ENCODE measurements around the gene PRKCA. TPM values are rescaled to one million over a fixed set of nuclear protein-coding genes. Genes with fewer than 3 reads are reported as not detected.

Gene PRKCA
- total and polyA plus RNA-seq, 2 donors from 2014 or later, result 8.0 to 50.8 TPM

DNA sequence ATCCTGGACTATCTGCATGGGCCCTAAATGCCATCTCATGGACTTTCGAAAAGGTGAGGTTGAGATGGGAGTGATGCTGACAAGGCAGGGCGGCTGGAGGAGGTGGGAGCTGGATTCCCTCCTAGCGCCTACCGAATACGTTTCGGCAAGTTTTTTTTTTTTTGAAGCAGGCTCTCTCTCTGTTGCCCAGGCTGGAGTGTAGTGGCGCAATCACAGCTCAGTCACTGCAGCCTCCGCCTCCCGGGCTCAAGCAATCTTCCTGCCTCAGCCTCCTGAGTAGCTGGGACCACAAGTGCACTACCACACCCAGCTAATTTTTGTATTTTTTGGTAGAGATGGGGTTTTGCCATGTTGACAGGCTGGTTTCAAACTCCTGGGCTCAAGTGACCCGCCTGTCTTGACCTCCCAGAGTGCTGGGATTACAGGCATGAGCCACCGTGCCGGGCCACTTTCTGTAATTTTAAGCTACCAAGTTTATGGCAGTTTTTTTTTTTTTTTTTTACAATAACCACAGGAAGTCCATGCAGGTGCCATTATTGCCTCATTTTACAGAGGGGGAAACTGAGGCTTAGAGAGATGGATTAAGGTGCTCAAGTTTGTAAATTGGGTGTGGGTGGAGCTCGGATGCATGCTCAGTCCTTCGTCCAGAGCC is 246.4 kb downstream of the PRKCA start:
- DNase-seq (no peak), FAIRE-seq (no peak)
- TF ChIP-seq, protein P1, sequence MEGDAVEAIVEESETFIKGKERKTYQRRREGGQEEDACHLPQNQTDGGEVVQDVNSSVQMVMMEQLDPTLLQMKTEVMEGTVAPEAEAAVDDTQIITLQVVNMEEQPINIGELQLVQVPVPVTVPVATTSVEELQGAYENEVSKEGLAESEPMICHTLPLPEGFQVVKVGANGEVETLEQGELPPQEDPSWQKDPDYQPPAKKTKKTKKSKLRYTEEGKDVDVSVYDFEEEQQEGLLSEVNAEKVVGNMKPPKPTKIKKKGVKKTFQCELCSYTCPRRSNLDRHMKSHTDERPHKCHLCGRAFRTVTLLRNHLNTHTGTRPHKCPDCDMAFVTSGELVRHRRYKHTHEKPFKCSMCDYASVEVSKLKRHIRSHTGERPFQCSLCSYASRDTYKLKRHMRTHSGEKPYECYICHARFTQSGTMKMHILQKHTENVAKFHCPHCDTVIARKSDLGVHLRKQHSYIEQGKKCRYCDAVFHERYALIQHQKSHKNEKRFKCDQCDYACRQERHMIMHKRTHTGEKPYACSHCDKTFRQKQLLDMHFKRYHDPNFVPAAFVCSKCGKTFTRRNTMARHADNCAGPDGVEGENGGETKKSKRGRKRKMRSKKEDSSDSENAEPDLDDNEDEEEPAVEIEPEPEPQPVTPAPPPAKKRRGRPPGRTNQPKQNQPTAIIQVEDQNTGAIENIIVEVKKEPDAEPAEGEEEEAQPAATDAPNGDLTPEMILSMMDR (IDR thresholded peaks at IDR 0.05; ENCODE audit: borderline replicate concordance, extremely low read depth, insufficient read depth), result no peak
- H3K9ac ChIP-seq (ENCODE audit: low read length in 3 of 3), result no peak overlapping the region
- intact Hi-C loops (cut with DNase I), result no loop called here
- no peak overlapping the region for H3K4me3 ChIP-seq (ENCODE audit: low read length in 3 of 3)
- H3K27ac ChIP-seq (ENCODE audit: low read depth in 2 of 2, low read length in 2 of 2), result peak overlapping the region in 1 of 2 donors; percentile 47
- H3K4me1 ChIP-seq (ENCODE audit: control insufficient read depth in 2 of 3, insufficient read depth in 2 of 3, low read depth in 1 of 3, low read length in 3 of 3), result peaks cover 0 to 21% (median 13%) of the 10 kb centered on the region in 3 donors
- peaks cover 0 to 1% (median 0%) of the 10 kb centered on the region in 3 donors for H3K9me3 ChIP-seq (ENCODE audit: control insufficient read depth in 2 of 3, insufficient read depth in 1 of 3, low read length in 3 of 3)
- H3K27me3 ChIP-seq (ENCODE audit: control insufficient read depth, insufficient read depth, low read length), result no peaks in the 10 kb centered on the region
- no peaks in the 10 kb centered on the region for H3K36me3 ChIP-seq (ENCODE audit: control insufficient read depth in 2 of 3, insufficient read depth in 3 of 3, low read length in 3 of 3)

DNA sequence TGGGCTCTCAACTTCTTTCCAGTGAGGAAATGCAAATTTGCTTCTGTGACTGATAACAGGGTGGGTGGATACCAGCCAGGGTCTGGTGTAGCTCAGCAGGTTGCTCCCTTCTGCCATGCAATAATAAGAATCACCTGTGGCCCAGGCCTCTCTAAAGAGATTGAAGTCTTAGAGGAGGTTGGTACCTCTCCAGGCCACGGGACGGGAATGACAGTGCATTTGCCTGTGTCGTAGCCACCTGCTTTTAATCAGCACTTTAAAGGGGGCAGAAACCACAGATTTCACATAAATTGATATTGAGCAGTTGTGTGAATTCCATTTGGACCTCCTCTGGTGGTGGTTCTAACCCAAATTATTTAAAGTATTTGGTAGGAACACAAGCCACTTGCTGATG is 246.9 kb downstream of the PRKCA start:
- Histone ChIP-seq H3K9me3 (ENCODE audit: control insufficient read depth in 2 of 3, insufficient read depth in 1 of 3, low read length in 3 of 3) (peaks cover 0 to 1% (median 0%) of the 10 kb centered on the region in 3 donors), H3K4me1 (ENCODE audit: control insufficient read depth in 2 of 3, insufficient read depth in 2 of 3, low read depth in 1 of 3, low read length in 3 of 3) (peaks cover 0 to 21% (median 13%) of the 10 kb centered on the region in 3 donors), H3K4me3 (ENCODE audit: low read length in 3 of 3) (no peak overlapping the region), H3K36me3 (ENCODE audit: control insufficient read depth in 2 of 3, insufficient read depth in 3 of 3, low read length in 3 of 3) (no peaks in the 10 kb centered on the region), H3K27ac (ENCODE audit: low read depth in 2 of 2, low read length in 2 of 2) (peak overlapping the region in 1 of 2 donors; percentile 47), H3K27me3 (ENCODE audit: control insufficient read depth, insufficient read depth, low read length) (no peaks in the 10 kb centered on the region), H3K9ac (ENCODE audit: low read length in 3 of 3) (no peak overlapping the region)
- DNase-seq (no peak), FAIRE-seq (no peak)
- intact Hi-C loops (cut with DNase I), result no loop called here
- TF ChIP-seq, protein P1 (IDR thresholded peaks at IDR 0.05; ENCODE audit: borderline replicate concordance, extremely low read depth, insufficient read depth), result no peak

DNA sequence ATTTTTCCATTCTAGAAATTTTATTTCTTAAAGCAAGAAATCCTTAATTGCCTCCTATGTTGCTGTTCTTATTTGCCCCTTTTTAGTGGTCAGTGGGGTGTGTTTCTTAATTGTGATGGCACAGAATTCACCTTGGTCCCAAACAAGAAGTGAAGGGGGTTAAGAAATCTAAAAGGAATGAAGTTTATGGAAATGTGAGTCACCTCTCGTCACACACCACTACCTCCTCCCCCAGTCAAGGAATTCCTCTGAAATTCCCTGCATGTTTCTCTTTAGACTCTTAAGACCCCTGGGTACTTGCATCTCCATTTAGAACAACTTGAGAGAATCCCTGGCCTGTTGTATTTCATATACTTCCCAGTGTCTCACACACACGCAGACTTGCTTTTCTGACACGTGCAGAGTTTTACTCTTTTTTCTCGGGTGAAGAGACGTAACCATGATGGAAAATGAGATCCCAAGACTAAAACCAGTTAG is 247.4 kb downstream of the PRKCA start:
- H3K9ac ChIP-seq (ENCODE audit: low read length in 3 of 3), result no peak overlapping the region
- no peaks in the 10 kb centered on the region for H3K36me3 ChIP-seq (ENCODE audit: control insufficient read depth in 2 of 3, insufficient read depth in 3 of 3, low read length in 3 of 3)
- peak in 2 of 5 donors; percentile 76 to 78 for DNase-seq
- TF ChIP-seq, protein P1 (IDR thresholded peaks at IDR 0.05; ENCODE audit: borderline replicate concordance, extremely low read depth, insufficient read depth), result no peak
- no peaks in the 10 kb centered on the region for H3K27me3 ChIP-seq (ENCODE audit: control insufficient read depth, insufficient read depth, low read length)
- H3K4me1 ChIP-seq (ENCODE audit: control insufficient read depth in 2 of 3, insufficient read depth in 2 of 3, low read depth in 1 of 3, low read length in 3 of 3), result peaks cover 0 to 21% (median 13%) of the 10 kb centered on the region in 3 donors
- intact Hi-C loops (cut with DNase I), result no loop called here
- no peak for FAIRE-seq
- H3K27ac ChIP-seq (ENCODE audit: low read depth in 2 of 2, low read length in 2 of 2), result peak overlapping the region in 1 of 2 donors; percentile 47
- H3K4me3 ChIP-seq (ENCODE audit: low read length in 3 of 3), result no peak overlapping the region
- H3K9me3 ChIP-seq (ENCODE audit: control insufficient read depth in 2 of 3, insufficient read depth in 1 of 3, low read length in 3 of 3), result peaks cover 0 to 1% (median 0%) of the 10 kb centered on the region in 3 donors
